Neural cell (in vitro differentiated cells): ENCODE data around the gene ACTN4. TPM values are rescaled to one million over a fixed set of nuclear protein-coding genes. Genes with fewer than 3 reads are reported as not detected.

Source experiments
- H2AFZ ChIP-seq: fragments of 200-600, 300-800 bp; sonication (generic), shearing (Covaris generic); 2 replicates; pipeline ENCODE4 v1.6.0; 2014; ENCODE audit warnings: low read depth, mild to moderate bottlenecking, antibody characterized with exemption, low read length, moderate library complexity
- H3F3A ChIP-seq: fragments of 200-600 bp; shearing (Covaris generic); 2 replicates; pipeline ENCODE4 v1.6.1; 2016; ENCODE audit warnings: mild to moderate bottlenecking, moderate library complexity, mixed read lengths, antibody characterized with exemption, low read length; ENCODE audit not compliant: insufficient read depth, poor library complexity, severe bottlenecking
- H3K27ac ChIP-seq: fragments of 200-600, 300-800 bp; sonication (generic), shearing (Covaris generic); 2 replicates; pipeline ENCODE4 v1.5.1; 2014; ENCODE audit warnings: mild to moderate bottlenecking, low read length, moderate library complexity
- H3K27me3 ChIP-seq: fragments of 300-800, 200-600 bp; sonication (generic), shearing (Covaris generic); 2 replicates; pipeline ENCODE4 v1.6.0; 2014; ENCODE audit warnings: mild to moderate bottlenecking, low read depth, low read length, moderate library complexity; ENCODE audit not compliant: insufficient read depth
- H3K36me3 ChIP-seq: fragments of 300-800, 200-600 bp; sonication (generic), shearing (Covaris generic); 2 replicates; pipeline ENCODE4 v1.5.1; 2014; ENCODE audit warnings: mild to moderate bottlenecking, antibody characterized with exemption, low read length, moderate library complexity; ENCODE audit not compliant: insufficient read depth
- H3K4me2 ChIP-seq: fragments of 300-800, 200-600 bp; sonication (generic), shearing (Covaris generic); 2 replicates; pipeline ENCODE4 v1.6.0; 2014; ENCODE audit warnings: mild to moderate bottlenecking, low read length
- H3K4me3 ChIP-seq: fragments of 300-800, 200-600 bp; sonication (generic), shearing (Covaris generic); 2 replicates; pipeline ENCODE4 v1.5.1; 2014; ENCODE audit warnings: mild to moderate bottlenecking, low read length, moderate library complexity
- H3K79me2 ChIP-seq: fragments of 200-600 bp; shearing (Covaris generic); replicated peaks from 2 replicates; pipeline ENCODE4 v1.6.0; 2014; ENCODE audit warnings: mild to moderate bottlenecking, low read length, moderate library complexity; ENCODE audit not compliant: insufficient read depth
- H3K9ac ChIP-seq: fragments of 300-800, 200-600 bp; sonication (generic), shearing (Covaris generic); 2 replicates; pipeline ENCODE4 v1.6.1; 2016; ENCODE audit warnings: mild to moderate bottlenecking, low read length, mixed read lengths
- H3K9me2 ChIP-seq: fragments of 200-600 bp; shearing (Covaris generic); 2 replicates; pipeline ENCODE4 v1.6.1; 2016; ENCODE audit warnings: mild to moderate bottlenecking, low read length, mixed read lengths; ENCODE audit not compliant: insufficient read depth
- H3K9me3 ChIP-seq: fragments of 200-600, 300-800 bp; sonication (generic), shearing (Covaris generic); 2 replicates; pipeline ENCODE4 v1.6.1; 2016; ENCODE audit warnings: mild to moderate bottlenecking, mixed run types, low read length, moderate library complexity, mixed read lengths
- H4K20me1 ChIP-seq: fragments of 200-600 bp; shearing (Covaris generic); 2 replicates; pipeline ENCODE4 v1.6.1; 2016; ENCODE audit warnings: mild to moderate bottlenecking, mixed run types; ENCODE audit not compliant: insufficient read depth
- EP300 ChIP-seq: fragments of 450-650 bp; conservative IDR thresholded peaks from 2 replicates; pipeline ENCODE4 v1.6.1; 2014; ENCODE audit warnings: antibody characterized with exemption, mild to moderate bottlenecking, moderate library complexity; ENCODE audit not compliant: poor library complexity, severe bottlenecking
- EZH2 ChIP-seq: fragments of 200-600, 300-800 bp; shearing (Covaris generic), sonication (generic); IDR thresholded peaks from 2 replicates; pipeline ENCODE4 v1.6.1; 2014; ENCODE audit warnings: antibody characterized with exemption, low read length, borderline replicate concordance, mild to moderate bottlenecking; ENCODE audit not compliant: insufficient read depth, poor library complexity, severe bottlenecking
- MXI1 ChIP-seq: fragments of 450-650 bp; conservative IDR thresholded peaks from 2 replicates; pipeline ENCODE4 v1.6.1; 2014; ENCODE audit warnings: antibody characterized with exemption, mild to moderate bottlenecking; ENCODE audit not compliant: poor library complexity, severe bottlenecking
- REST ChIP-seq: IDR thresholded peaks from 2 replicates; pipeline ENCODE4 v1.6.1; 2012; ENCODE audit warnings: borderline replicate concordance
- SMC3 ChIP-seq: fragments of 450-650 bp; conservative IDR thresholded peaks from 2 replicates; pipeline ENCODE4 v1.6.1; 2014; ENCODE audit warnings: antibody characterized with exemption, mild to moderate bottlenecking, moderate library complexity; ENCODE audit not compliant: poor library complexity
- TAF1 ChIP-seq: IDR thresholded peaks from 2 replicates; pipeline ENCODE4 v1.6.1; 2012; ENCODE audit warnings: low read depth
- polyA plus RNA-seq: library from polyadenylated mRNA; depleted of rRNA; stranded (reverse); fragments of >200 nt; gene quantifications from 2 replicates; pipeline ENCODE4 v1.2.3, GENCODE V29; 2014
- TF ChIP-seq, protein P1 (sequence below): fragments of 450-650 bp; IDR thresholded peaks from 2 replicates; pipeline ENCODE4 v1.5.1; 2014; ENCODE audit warnings: antibody characterized with exemption, mild to moderate bottlenecking, moderate library complexity; ENCODE audit not compliant: poor library complexity, severe bottlenecking

ACTN4 gene
- polyA plus RNA-seq, 1 donor from 2014 or later, result 54.0 TPM

DNA sequence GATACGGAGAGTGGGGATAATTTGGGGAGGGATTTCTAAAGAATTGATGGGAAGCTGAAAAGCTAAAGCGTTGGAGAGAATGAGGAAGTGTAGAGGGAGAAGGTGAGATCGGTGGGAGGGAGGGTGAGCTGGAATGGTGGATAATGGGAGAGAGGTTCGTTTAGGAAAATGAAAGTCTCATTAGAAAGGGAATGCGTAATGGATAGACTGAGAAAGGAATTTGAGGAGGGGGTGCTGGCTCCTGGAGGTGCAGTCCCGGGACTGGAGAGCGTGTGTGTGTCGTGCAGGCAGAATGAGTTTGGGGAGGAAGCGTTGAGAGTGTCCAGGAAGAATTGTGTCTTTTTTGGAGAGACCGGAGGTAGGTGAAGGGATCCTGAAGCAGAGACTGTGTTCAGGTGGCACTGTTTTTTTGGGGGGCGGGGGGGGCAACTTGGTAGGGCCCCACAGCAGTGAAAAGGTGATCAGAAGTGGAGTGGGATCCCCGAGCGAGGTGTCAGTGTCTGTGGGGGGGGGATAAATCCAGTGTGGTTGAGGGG, 1.4 kb downstream of the ACTN4 start:
- H2AFZ ChIP-seq, result no peak overlapping the region
- peak overlapping the region; percentile 84 for H3K4me2 ChIP-seq
- H3K9ac ChIP-seq, result peak overlapping the region; percentile 83
- TF ChIP-seq EP300 (no peak), EZH2 (no peak), REST (no peak)
- peaks cover 5% of the 10 kb centered on the region for H4K20me1 ChIP-seq
- H3K36me3 ChIP-seq, result no peaks in the 10 kb centered on the region
- H3F3A ChIP-seq, result peaks cover 4% of the 10 kb centered on the region
- peaks cover 42% of the 10 kb centered on the region for H3K79me2 ChIP-seq
- peak overlapping the region; percentile 78 for H3K27ac ChIP-seq
- no peaks in the 10 kb centered on the region for H3K27me3 ChIP-seq
- no peaks in the 10 kb centered on the region for H3K9me3 ChIP-seq
- no peaks in the 10 kb centered on the region for H3K9me2 ChIP-seq
- peak overlapping the region; percentile 97 for H3K4me3 ChIP-seq

- Histone ChIP-seq H3K9me3 (no peaks in the 10 kb centered on the region), H3K4me2 (peak overlapping the region; percentile 84), H3F3A (peaks cover 4% of the 10 kb centered on the region), H2AFZ (no peak overlapping the region), H4K20me1 (peaks cover 5% of the 10 kb centered on the region), H3K27me3 (no peaks in the 10 kb centered on the region), H3K9me2 (no peaks in the 10 kb centered on the region), H3K9ac (peak overlapping the region; percentile 83), H3K27ac (peak overlapping the region; percentile 78), H3K4me3 (peak overlapping the region; percentile 97), H3K36me3 (no peaks in the 10 kb centered on the region), H3K79me2 (peaks cover 49% of the 10 kb centered on the region)
- TF ChIP-seq SMC3 (no peak), TAF1 (no peak), MXI1 (no peak), REST (no peak), EZH2 (no peak), EP300 (no peak)
- TF ChIP-seq, protein P1, sequence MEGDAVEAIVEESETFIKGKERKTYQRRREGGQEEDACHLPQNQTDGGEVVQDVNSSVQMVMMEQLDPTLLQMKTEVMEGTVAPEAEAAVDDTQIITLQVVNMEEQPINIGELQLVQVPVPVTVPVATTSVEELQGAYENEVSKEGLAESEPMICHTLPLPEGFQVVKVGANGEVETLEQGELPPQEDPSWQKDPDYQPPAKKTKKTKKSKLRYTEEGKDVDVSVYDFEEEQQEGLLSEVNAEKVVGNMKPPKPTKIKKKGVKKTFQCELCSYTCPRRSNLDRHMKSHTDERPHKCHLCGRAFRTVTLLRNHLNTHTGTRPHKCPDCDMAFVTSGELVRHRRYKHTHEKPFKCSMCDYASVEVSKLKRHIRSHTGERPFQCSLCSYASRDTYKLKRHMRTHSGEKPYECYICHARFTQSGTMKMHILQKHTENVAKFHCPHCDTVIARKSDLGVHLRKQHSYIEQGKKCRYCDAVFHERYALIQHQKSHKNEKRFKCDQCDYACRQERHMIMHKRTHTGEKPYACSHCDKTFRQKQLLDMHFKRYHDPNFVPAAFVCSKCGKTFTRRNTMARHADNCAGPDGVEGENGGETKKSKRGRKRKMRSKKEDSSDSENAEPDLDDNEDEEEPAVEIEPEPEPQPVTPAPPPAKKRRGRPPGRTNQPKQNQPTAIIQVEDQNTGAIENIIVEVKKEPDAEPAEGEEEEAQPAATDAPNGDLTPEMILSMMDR, result no peak
These were observed 2.1 kb downstream of the ACTN4 start for GRCh38 chr19:38649305-38650171.
